ENCODE results near the gene ELK4. TPM values are rescaled to one million over a fixed set of nuclear protein-coding genes. Genes with fewer than 3 reads are reported as not detected.

The ELK4 gene
- total RNA-seq, 2 donors from 2014 or later, result 36.3 to 39.1 TPM

- intact Hi-C loops (cut with DNase I), result no loop called here
- DNase-seq (no peak), ATAC-seq (no peak)
These were observed 53.7 kb downstream of the ELK4 start for GRCh38 chr1:205577874-205578658.

DNA sequence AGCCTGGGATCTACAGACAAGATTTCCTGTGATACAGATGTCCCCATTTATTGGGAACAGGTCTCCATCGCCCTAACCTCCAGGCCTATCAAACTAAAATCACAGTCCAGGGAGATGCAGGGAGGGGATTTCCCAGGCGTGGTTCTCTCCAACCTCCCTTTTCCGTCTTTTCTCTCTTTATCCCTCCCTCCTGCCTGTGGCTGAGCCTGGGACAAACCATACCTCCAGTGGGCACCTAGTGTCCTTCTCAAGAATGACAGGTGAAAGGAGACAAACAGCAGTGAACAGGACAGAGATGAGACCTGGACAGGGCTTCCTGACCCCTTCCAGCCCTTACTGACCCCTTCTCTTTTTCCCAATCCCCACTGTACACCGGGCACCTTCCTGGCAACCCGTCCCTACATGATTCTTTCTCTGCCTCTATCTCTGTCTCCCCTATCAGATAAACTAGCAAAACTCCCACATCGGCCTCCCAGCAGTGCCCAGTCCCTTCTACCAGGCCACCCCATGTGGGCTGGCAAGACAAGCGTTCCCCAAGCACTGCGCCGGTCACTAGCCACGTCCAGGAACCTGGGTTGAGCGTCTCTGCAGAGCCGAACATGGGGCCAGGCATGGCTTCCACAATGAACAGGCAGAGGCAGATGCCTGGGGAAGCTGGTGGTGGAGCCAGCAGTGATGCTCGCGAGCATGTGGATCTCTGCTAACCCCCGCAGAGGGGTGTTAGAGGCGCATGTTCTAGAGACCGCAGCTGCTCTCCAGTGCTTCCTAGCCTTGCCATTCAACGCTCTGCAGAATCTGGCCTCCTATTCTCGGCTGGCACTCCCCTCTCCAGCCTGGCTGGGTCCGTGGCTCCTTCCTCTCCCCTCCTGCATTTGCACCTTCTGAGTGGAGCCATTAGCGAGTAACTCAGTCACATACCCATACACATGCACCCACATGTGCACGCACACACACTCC, 54.7 kb downstream of the ELK4 start:
- intact Hi-C loops (cut with DNase I), result no loop called here
- DNase-seq (no peak), ATAC-seq (no peak)

DNA sequence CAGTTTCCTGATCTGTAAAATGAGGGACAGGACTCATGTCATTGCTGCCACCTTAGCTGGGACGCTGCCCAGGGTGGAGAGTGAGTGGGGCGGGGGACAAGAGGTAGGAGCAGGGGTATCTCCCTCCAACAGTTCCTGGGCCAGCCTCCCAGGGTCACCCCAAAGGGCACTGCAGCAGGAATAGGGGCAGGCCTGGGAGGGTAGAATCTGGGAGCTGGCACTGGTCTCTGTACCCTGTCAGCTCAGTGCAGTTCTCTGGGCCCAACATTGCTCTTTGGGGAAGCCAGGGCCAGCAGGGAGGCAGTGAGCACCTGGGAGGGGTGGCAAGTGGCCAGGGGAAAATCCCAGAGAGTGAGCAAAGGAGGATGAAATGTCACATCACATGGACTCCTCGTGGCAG, 55.8 kb downstream of the ELK4 start:
- ATAC-seq (no peak), DNase-seq (no peak)
- intact Hi-C loops (cut with DNase I), result no loop called here

- ATAC-seq (no peak), DNase-seq (no peak)
- intact Hi-C loops (cut with DNase I), result no loop called here
These were observed 56.4 kb downstream of the ELK4 start for GRCh38 chr1:205575294-205575885.

- no peak for DNase-seq
- intact Hi-C loops (cut with DNase I), result no loop called here
- no peak for ATAC-seq
These were observed 59.4 kb downstream of the ELK4 start for GRCh38 chr1:205572421-205572820.

GRCh38 chr1:205571747-205572146, 60.1 kb downstream of the ELK4 start:
- intact Hi-C loops (cut with DNase I), result no loop called here
- DNase-seq, result no peak
- no peak for ATAC-seq

GRCh38 chr1:205570796-205571537, 60.8 kb downstream of the ELK4 start:
- ATAC-seq, result no peak
- intact Hi-C loops (cut with DNase I), result no loop called here
- DNase-seq, result no peak

DNA sequence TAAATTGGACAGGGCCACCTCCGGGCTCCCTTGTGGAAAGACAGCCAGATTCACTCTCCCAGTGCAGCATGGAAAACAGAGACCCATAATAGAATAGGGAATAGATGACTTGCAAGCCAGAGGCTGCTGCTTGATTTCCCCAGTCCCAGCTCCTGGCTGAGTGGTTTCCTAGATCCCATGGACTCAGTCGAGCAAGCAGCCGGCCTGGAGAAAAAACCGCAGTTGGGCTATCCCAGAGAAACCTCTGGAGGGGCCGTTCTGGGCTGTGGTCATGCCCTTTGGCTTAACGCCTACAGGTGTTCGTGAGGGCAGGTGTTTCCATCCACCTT, 61.7 kb downstream of the ELK4 start:
- DNase-seq (no peak), ATAC-seq (no peak)
- intact Hi-C loops (cut with DNase I), result no loop called here

DNA sequence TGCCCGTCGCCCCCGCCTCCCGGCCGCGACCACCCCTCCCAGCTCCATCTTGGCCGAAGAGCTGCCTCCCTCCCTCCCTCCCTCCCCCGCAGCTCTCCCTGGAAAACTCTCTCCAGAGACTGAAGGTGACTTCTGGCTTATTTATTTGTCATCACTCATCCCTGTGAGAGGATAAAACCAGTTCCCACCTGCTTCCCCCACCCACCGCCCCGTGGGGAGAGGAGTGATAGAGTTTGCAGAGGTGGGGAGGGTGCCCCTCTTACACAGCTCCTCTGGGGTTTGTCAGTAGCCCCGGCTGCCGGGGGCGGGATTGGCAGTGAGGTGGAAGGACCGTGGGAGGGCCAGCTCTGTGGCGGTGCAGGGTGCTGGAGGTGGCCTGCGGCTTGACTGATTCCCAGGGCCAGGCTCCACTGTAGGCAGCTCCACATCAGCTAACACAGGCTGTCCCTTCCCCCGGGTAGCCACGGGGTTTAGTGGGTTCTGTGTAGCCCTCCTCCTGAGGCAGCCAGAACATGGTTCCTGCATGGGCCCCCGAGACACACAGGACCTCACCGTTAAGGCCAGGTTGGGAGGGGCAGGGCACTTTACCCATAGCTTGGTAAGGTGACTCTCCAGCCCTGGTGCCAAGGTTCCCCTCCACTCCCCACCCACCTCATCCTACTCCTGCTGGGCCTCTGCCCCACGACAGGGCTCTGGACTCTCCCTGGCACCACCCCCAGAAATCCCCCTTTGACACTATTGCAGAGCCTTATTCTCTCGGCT, 62.2 kb downstream of the ELK4 start:
- intact Hi-C loops (cut with DNase I), result no loop called here
- no peak for ATAC-seq
- no peak for DNase-seq

DNA sequence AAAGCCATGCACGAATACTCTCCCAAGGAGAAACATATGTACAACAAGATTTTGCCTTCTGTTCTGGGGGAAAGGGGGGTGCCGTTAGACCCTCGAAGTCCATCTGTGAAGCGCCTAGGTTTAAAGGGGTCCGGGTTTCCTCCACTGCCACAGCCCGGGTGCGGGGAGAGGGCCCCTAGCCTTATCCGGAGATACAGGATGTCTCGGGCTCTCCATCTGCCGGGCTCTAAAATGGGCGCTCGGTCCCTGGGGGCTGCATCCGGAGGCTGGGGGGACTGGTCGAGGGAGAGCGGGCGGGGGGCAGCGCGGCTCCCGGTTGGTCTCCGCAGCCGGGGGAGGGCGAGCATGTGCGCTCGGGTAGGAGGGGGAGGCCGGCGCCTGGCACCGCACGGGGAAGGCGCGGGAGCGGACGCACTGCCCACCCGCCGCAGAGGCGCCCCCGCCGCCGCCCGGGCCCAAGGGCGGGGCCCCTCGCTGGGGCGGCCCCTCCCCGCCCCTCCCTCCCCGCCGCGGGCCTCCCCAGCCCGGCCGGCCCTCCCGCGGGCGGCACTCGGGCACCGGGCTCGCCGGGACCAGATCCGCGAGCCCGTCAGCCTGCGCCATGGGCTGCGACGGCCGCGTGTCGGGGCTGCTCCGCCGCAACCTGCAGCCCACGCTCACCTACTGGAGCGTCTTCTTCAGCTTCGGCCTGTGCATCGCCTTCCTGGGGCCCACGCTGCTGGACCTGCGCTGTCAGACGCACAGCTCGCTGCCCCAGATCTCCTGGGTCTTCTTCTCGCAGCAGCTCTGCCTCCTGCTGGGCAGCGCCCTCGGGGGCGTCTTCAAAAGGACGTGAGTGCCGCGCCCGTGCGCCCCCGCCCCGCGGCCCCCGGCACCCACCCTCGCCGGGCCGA, 63.1 kb downstream of the ELK4 start:
- DNase-seq, result no peak

DNA sequence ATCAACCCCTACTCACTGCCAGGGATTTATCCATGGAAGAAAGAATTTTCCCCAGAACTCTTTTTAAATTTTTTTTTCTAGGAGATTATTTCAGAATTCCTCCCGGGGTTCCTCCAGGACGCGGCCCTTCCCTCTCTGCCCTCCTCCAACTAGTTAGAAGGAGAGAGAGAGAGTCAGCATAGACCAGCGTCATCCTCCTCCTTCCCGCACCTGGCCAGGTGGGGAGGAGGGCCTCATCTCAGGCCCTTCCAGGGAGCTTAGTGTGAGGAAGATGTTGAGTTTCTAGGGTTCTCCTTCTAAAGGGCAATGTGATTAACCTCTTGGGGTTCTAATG, 63.7 kb downstream of the ELK4 start:
- intact Hi-C loops (cut with DNase I), result no loop called here
- no peak for DNase-seq

More for the DNA sequence above, 63.1 kb downstream of the ELK4 start:
- peak; percentile 61 to 67 for ATAC-seq
- intact Hi-C loops (cut with DNase I), result no loop called here

GRCh38 chr1:205567716-205568115, 64.1 kb downstream of the ELK4 start:
- intact Hi-C loops (cut with DNase I), result no loop called here
- no peak for ATAC-seq
- DNase-seq, result no peak

More for the DNA sequence above, 63.7 kb downstream of the ELK4 start:
- peak in 1 of 2 donors; percentile 12 for ATAC-seq

DNA sequence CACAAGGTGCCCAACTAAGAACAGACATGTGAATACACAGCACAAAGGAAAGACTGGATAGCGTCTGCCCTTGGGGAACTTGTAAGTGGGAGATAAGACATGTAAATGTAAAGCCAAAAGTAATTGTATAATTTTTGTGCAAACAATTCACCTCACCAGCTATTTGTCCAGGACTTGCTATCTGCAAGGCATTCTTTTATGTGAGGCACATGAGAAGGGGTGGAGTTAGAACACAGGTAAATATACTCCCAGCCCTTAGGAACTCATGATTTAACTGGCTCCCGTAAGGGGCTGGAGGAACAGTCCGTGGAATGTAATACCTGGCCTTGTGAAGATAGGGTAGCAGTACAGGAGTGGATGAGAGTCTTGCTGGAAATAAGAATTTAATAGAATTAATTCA, 66.0 kb downstream of the ELK4 start:
- intact Hi-C loops (cut with DNase I), result no loop called here
- ATAC-seq (no peak), DNase-seq (no peak)

DNA sequence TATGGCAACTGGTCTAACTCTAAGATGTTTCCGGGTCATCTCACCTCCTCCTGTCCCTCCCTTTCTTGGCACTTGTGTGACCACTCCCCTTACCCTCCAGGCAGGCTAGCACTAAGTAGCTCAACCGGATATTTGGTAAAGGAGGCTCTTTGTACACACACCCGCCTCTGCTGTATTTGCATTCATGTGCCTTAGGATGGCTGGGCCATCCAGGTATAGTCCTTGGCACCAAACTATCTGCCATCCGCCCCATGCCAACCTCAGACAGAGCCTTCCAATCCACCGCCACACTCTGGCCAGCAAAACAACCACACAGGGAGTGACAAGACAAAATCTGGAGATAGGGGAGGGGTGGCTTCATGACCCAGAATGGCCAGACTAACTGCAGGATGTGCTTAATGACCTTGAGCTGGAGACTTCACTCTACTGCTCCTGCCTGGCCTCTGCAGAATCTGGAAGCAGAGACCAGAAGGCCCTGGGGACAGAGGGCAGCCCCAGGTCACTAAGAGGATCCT, 67.8 kb downstream of the ELK4 start:
- ATAC-seq (no peak), DNase-seq (no peak)

GRCh38 chr1:205561501-205562203, 70.2 kb downstream of the ELK4 start:
- ATAC-seq (no peak), DNase-seq (no peak)
- intact Hi-C loops (cut with DNase I), result no loop called here

More for the DNA sequence above, 67.8 kb downstream of the ELK4 start:
- intact Hi-C loops (cut with DNase I), result no loop called here
